MM.1S (cell line): ENCODE results near the gene CHMP2B.

Source experiments
- DNase-seq: peaks from one replicate; pipeline ENCODE4 v3.0.0-alpha.2; 2015
- H2AFZ ChIP-seq: fragments of 300-600 bp; sonication (generic); 2 replicates; pipeline ENCODE4 v1.6.0; 2016; ENCODE audit warnings: antibody characterized with exemption, low read length
- H3F3A ChIP-seq: fragments of 300-600 bp; sonication (generic); 2 replicates; pipeline ENCODE4 v1.6.1; 2016; ENCODE audit warnings: mild to moderate bottlenecking, antibody characterized with exemption, low read length, moderate library complexity, mixed read lengths; ENCODE audit not compliant: insufficient read depth
- H3K27ac ChIP-seq: fragments of 300-600 bp; sonication (generic); 2 replicates; pipeline ENCODE4 v1.5.1; 2016; ENCODE audit warnings: mild to moderate bottlenecking, low read length
- H3K27me3 ChIP-seq: fragments of 300-600 bp; sonication (generic); replicated peaks from 2 replicates; pipeline ENCODE4 v1.6.0; 2016; ENCODE audit warnings: low read length; ENCODE audit not compliant: insufficient read depth
- H3K36me3 ChIP-seq: fragments of 300-600 bp; sonication (generic); replicated peaks from 2 replicates; pipeline ENCODE4 v1.6.1; 2016; ENCODE audit warnings: mild to moderate bottlenecking, low read length, mixed read lengths; ENCODE audit not compliant: insufficient read depth
- H3K4me1 ChIP-seq: fragments of 300-600 bp; sonication (generic); 2 replicates; pipeline ENCODE4 v1.6.1; 2016; ENCODE audit warnings: low read length, mixed read lengths
- H3K4me2 ChIP-seq: fragments of 300-600 bp; sonication (generic); 2 replicates; pipeline ENCODE4 v1.6.0; 2016; ENCODE audit warnings: low read depth, low read length
- H3K4me3 ChIP-seq: fragments of 300-600 bp; sonication (generic); 2 replicates; pipeline ENCODE4 v1.5.1; 2016; ENCODE audit warnings: low read length, mixed read lengths
- H3K79me2 ChIP-seq: fragments of 300-600 bp; sonication (generic); 2 replicates; pipeline ENCODE4 v1.6.1; 2016; ENCODE audit warnings: mixed run types, low read length, mixed read lengths
- H3K9ac ChIP-seq: fragments of 300-600 bp; sonication (generic); 2 replicates; pipeline ENCODE4 v1.6.1; 2016; ENCODE audit warnings: low read length, mixed read lengths
- H3K9me2 ChIP-seq: fragments of 300-600 bp; sonication (generic); replicated peaks from 2 replicates; pipeline ENCODE4 v1.6.1; 2016; ENCODE audit warnings: mild to moderate bottlenecking, low read length, mixed read lengths; ENCODE audit not compliant: insufficient read depth
- H3K9me3 ChIP-seq: fragments of 300-600 bp; sonication (generic); replicated peaks from 2 replicates; pipeline ENCODE4 v1.6.1; 2016; ENCODE audit warnings: mild to moderate bottlenecking, low read length, mixed read lengths; ENCODE audit not compliant: insufficient read depth
- H4K20me1 ChIP-seq: fragments of 300-600 bp; sonication (generic); 2 replicates; pipeline ENCODE4 v1.6.1; 2016; ENCODE audit warnings: mild to moderate bottlenecking, low read length, moderate library complexity, mixed read lengths; ENCODE audit not compliant: insufficient read depth
- CTCF ChIP-seq: fragments of 300-600 bp; sonication (generic); IDR thresholded peaks from 2 replicates; pipeline ENCODE4 v1.5.1; 2016; ENCODE audit warnings: antibody characterized with exemption, low read length, mixed read lengths
- EZH2 ChIP-seq: fragments of 300-600 bp; sonication (generic); optimal IDR thresholded peaks from 2 replicates; pipeline ENCODE3; 2017; ENCODE audit warnings: low read depth, mild to moderate bottlenecking, antibody characterized with exemption, low read length, mixed read lengths
- EZH2phosphoT487 ChIP-seq: fragments of 300-600 bp; sonication (generic); IDR thresholded peaks from 2 replicates; pipeline ENCODE4 v1.6.1; 2018; ENCODE audit warnings: antibody characterized with exemption, low read length

The CHMP2B gene

GRCh38 chr3:87182023-87182422 is 45.1 kb upstream of the CHMP2B start:
- no peak for DNase-seq
- H3F3A ChIP-seq, result no peaks in the 10 kb centered on the region
- H3K27ac ChIP-seq, result no peak overlapping the region
- no peaks in the 10 kb centered on the region for H3K4me1 ChIP-seq
- H3K27me3 ChIP-seq, result no peaks in the 10 kb centered on the region
- no peaks in the 10 kb centered on the region for H3K79me2 ChIP-seq
- H3K9ac ChIP-seq, result no peak overlapping the region
- H4K20me1 ChIP-seq, result no peaks in the 10 kb centered on the region
- no peak overlapping the region for H2AFZ ChIP-seq
- no peak overlapping the region for H3K4me2 ChIP-seq
- TF ChIP-seq EZH2 (no peak), EZH2phosphoT487 (no peak), CTCF (no peak)
- H3K9me2 ChIP-seq, result no peaks in the 10 kb centered on the region
- no peaks in the 10 kb centered on the region for H3K9me3 ChIP-seq
- no peak overlapping the region for H3K4me3 ChIP-seq
- H3K36me3 ChIP-seq, result no peaks in the 10 kb centered on the region

- Histone ChIP-seq H3K27ac (no peak overlapping the region), H3K9ac (no peak overlapping the region), H3K9me3 (no peaks in the 10 kb centered on the region), H3K9me2 (no peaks in the 10 kb centered on the region), H3K79me2 (no peaks in the 10 kb centered on the region), H3K4me1 (no peaks in the 10 kb centered on the region), H3K36me3 (no peaks in the 10 kb centered on the region), H3K4me2 (no peak overlapping the region), H3K4me3 (no peak overlapping the region), H2AFZ (no peak overlapping the region), H3F3A (no peaks in the 10 kb centered on the region), H4K20me1 (no peaks in the 10 kb centered on the region), H3K27me3 (no peaks in the 10 kb centered on the region)
- TF ChIP-seq EZH2phosphoT487 (no peak), EZH2 (no peak)
- no peak for DNase-seq
Observed at GRCh38 chr3:87186608-87187159, 40.4 kb upstream of the CHMP2B start.

GRCh38 chr3:87191175-87191574 is 35.9 kb upstream of the CHMP2B start:
- peak; percentile 37 for DNase-seq
- Histone ChIP-seq H3K36me3 (no peaks in the 10 kb centered on the region), H2AFZ (peak overlapping the region; percentile 9; the same call in 1 of the 2 replicates), H3K27me3 (no peaks in the 10 kb centered on the region), H4K20me1 (no peaks in the 10 kb centered on the region), H3K4me1 (no peaks in the 10 kb centered on the region), H3K4me2 (peak overlapping the region; percentile 10; the same call in 1 of the 2 replicates), H3K9ac (no peak overlapping the region), H3F3A (no peaks in the 10 kb centered on the region), H3K27ac (no peak overlapping the region), H3K9me3 (no peaks in the 10 kb centered on the region), H3K79me2 (no peaks in the 10 kb centered on the region), H3K4me3 (no peak overlapping the region), H3K9me2 (no peaks in the 10 kb centered on the region)
- TF ChIP-seq EZH2, result no peak
- TF ChIP-seq CTCF, result no peak
- TF ChIP-seq EZH2phosphoT487, result no peak

GRCh38 chr3:87191641-87192040 is 35.5 kb upstream of the CHMP2B start:
- H3K4me1 ChIP-seq, result no peaks in the 10 kb centered on the region
- TF ChIP-seq CTCF (no peak), EZH2 (no peak), EZH2phosphoT487 (no peak)
- no peak for DNase-seq
- H3K9me2 ChIP-seq, result no peaks in the 10 kb centered on the region
- no peaks in the 10 kb centered on the region for H4K20me1 ChIP-seq
- H3F3A ChIP-seq, result no peaks in the 10 kb centered on the region
- H2AFZ ChIP-seq, result no peak overlapping the region
- H3K9ac ChIP-seq, result no peak overlapping the region
- no peaks in the 10 kb centered on the region for H3K79me2 ChIP-seq
- H3K4me2 ChIP-seq, result peak overlapping the region; percentile 10; the same call in 1 of the 2 replicates
- H3K36me3 ChIP-seq, result no peaks in the 10 kb centered on the region
- H3K27me3 ChIP-seq, result no peaks in the 10 kb centered on the region
- no peak overlapping the region for H3K4me3 ChIP-seq
- no peaks in the 10 kb centered on the region for H3K9me3 ChIP-seq
- no peak overlapping the region for H3K27ac ChIP-seq
